Heart left ventricle (tissue), 16 donors: Measurements from ENCODE around the gene CD63. TPM values are rescaled to one million over a fixed set of nuclear protein-coding genes. Genes with fewer than 3 reads are reported as not detected.

Experiments used
- ATAC-seq, 4 donors: fragments of 200-7000 bp; cut with Tn5 transposase; one replicate each; pipeline ENCODE4 v1.9.1; 2020 to 2022; ENCODE audit warnings: moderate library complexity in 4 of 4, mild to moderate bottlenecking in 3 of 4, moderate number of reproducible peaks in 1 of 4
- DNase-seq, 5 donors: peaks; one replicate each; pipeline ENCODE4 v3.0.0-alpha.2; 2020
- H3K27ac ChIP-seq, 12 donors: fragments of 200-600 bp; sonication (generic) in 4 of 12; one replicate each; pipeline versions ENCODE4 v1.5.0 to v1.8.0; 2016 to 2022; ENCODE audit warnings: mild to moderate bottlenecking in 2 of 12
- H3K27me3 ChIP-seq, 9 donors: fragments of 200-600 bp; sonication (generic) in 2 of 9; one replicate each; pipeline versions ENCODE4 v1.5.1 to v1.8.0; 2016 to 2022; ENCODE audit warnings: mild to moderate bottlenecking in 3 of 9
- H3K36me3 ChIP-seq, 9 donors: fragments of 200-600 bp; sonication (generic) in 2 of 9; one replicate each; pipeline versions ENCODE4 v1.5.0 to v1.8.0; 2018 to 2022; ENCODE audit warnings: mild to moderate bottlenecking in 2 of 9
- H3K4me1 ChIP-seq, 12 donors: fragments of 200-600 bp; sonication (generic) in 4 of 12; one replicate each; pipeline versions ENCODE4 v1.5.0 to v1.8.0; 2016 to 2022; ENCODE audit warnings: mild to moderate bottlenecking in 3 of 12
- H3K4me3 ChIP-seq, 12 donors: fragments of 200-600 bp; sonication (generic) in 4 of 12; one replicate each; pipeline versions ENCODE4 v1.5.0 to v1.8.0; 2017 to 2022; ENCODE audit warnings: mild to moderate bottlenecking in 9 of 12, moderate library complexity in 4 of 12
- H3K9me3 ChIP-seq, 12 donors: fragments of 200-600 bp; sonication (generic) in 4 of 12; one replicate each; pipeline versions ENCODE4 v1.5.0 to v1.8.0; 2016 to 2022; ENCODE audit warnings: mild to moderate bottlenecking in 1 of 12
- POLR2A ChIP-seq, 2 donors: fragments of 450-650 bp; IDR thresholded peaks; one replicate each; pipeline ENCODE4 v1.6.1; 2017; ENCODE audit warnings: antibody characterized with exemption in 2 of 2, mild to moderate bottlenecking in 2 of 2, moderate library complexity in 2 of 2
- WGBS, 4 donors: extraction: QIAGEN DNeasy Blood & Tissue Kit in 2 of 4; methylation state at CpG; one replicate each; pipeline versions ENCODE4 v1.1.5 to v1.1.7; 2013 to 2018; 5-methylcytosine and 5-hydroxymethylcytosine counted together
- intact Hi-C, 10 donors: fragments of 100-400 bp; cut with DNase I; formaldehyde crosslinking; loops; one replicate each; pipeline versions ENCODE4 v1.11.1 to v1.14.2; 2022
- polyA plus RNA-seq, 2 donors: library from polyadenylated mRNA; stranded (reverse); fragments of 200-250 nt; gene quantifications; one replicate each; pipeline ENCODE4 v1.2.3, GENCODE V29; 2013
- total RNA-seq, 9 donors: library from RNA; depleted of rRNA in 2 of 9; stranded (reverse); fragments of >200 nt in 2 of 9; fragmentation: NEBNext Ultra II Directional in 3 of 9; extraction: Animal tissue kit (Norgen Biotek cat#: 25700) in 3 of 9; gene quantifications; one replicate each; pipeline versions ENCODE4 v1.1.0 to v1.2.4, GENCODE V29; 2016 to 2023
- TF ChIP-seq, protein P1 (sequence below), 12 donors: fragments of 200-600 bp; sonication (generic) in 4 of 12; IDR thresholded peaks; one replicate each; pipeline versions ENCODE4 v1.5.0 to v1.8.0; 2018 to 2022; ENCODE audit warnings: antibody characterized with exemption in 12 of 12, mild to moderate bottlenecking in 5 of 12
- donor health status: ischemic (EF 13 %, LVEDD 7.1; RV severe dilation, severe dysfunction).
- donor health status: healthy with polysubstance abuse.
- donor health status: DM: no; HTN: yes; CAD: no.
- donor health status: DM: no; HTN: no; CAD: no.
- donor health status: ischemic (EF 25% LVEDD 6.9; RV normal size, moderate dysfunction).
- donor health status: ischemic (EF 25% LVEDD 5.7; RV mildly dilated, moderate dysfunction).
- donor health status: healthy.
- donor health status: DM: yes; HTN: yes; CAD: no.
- donor health status: ischemic (EF 35%, LVEDD 5.7; RV mildly dilated, moderate dysfunction).
- donor health status: nonischemic (EF 11% LVEDD 7.7; RV severe dilation, severe dysfunction).
- donor health status: DM: yes; HTN: yes; CAD: no.
- donor health status: PGD.
- donor health status: ischemic (EF 29% LVEDD 5.4; RV normal size, mild dysfunction).
- donor health status: nonischemic (EF 23%, LVEDD 6.1; RV moderate dilation, normal function).

The CD63 gene
- total and polyA plus RNA-seq, 11 donors = 475 to 2,790 (median 865) TPM

DNA sequence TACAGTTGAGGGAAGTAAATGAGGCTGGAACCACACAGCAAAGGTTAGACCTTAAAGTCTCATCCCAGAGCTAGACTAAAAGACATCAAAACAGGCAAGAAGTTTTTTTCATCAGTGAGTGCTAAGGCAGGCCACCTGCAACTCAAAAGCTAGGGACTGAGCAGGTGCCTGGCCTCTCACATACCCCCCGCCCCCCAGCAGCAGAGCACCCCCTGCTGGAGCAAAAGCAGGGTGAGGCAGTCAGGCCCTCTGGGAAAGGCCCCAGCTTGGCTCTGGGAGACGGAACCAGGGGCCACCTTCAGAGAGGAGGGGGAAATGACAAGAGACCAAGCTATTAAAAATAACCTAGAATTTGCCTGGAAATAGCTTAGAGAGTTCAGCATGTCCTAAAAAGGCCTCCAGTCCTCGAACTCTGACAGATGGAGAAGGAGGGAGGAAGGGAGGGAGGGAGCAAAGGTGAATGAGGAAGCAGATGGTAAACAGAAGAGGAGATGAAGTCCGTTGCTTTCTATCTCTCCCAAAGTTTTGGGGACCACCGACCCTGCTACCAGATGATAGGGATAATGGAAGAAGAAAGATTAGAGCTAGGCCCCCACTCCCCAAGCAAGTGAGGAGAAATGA lies 22.9 kb downstream of the CD63 start:
- peaks cover 0 to 18% (median 0%) of the 10 kb centered on the region in 9 donors for H3K36me3 ChIP-seq
- no peak for TF ChIP-seq POLR2A (IDR thresholded peaks at IDR 0.05)
- TF ChIP-seq, protein P1, sequence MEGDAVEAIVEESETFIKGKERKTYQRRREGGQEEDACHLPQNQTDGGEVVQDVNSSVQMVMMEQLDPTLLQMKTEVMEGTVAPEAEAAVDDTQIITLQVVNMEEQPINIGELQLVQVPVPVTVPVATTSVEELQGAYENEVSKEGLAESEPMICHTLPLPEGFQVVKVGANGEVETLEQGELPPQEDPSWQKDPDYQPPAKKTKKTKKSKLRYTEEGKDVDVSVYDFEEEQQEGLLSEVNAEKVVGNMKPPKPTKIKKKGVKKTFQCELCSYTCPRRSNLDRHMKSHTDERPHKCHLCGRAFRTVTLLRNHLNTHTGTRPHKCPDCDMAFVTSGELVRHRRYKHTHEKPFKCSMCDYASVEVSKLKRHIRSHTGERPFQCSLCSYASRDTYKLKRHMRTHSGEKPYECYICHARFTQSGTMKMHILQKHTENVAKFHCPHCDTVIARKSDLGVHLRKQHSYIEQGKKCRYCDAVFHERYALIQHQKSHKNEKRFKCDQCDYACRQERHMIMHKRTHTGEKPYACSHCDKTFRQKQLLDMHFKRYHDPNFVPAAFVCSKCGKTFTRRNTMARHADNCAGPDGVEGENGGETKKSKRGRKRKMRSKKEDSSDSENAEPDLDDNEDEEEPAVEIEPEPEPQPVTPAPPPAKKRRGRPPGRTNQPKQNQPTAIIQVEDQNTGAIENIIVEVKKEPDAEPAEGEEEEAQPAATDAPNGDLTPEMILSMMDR (IDR thresholded peaks at IDR 0.05) = peak in 11 of 12 donors; percentile 38 to 69 (median 51)
- peak in 3 of 5 donors; percentile 60 to 61 (median 61) for DNase-seq
- intact Hi-C loops = no loop called here
- no peaks in the 10 kb centered on the region for H3K9me3 ChIP-seq
- peaks cover 4 to 73% (median 30%) of the 10 kb centered on the region in 12 donors for H3K4me1 ChIP-seq
- ATAC-seq = peak in 1 of 4 donors; percentile 19
- H3K27me3 ChIP-seq = no peaks in the 10 kb centered on the region
- H3K27ac ChIP-seq = peak overlapping the region; percentile 65 to 99 (median 92)
- WGBS, 4 donors = 27 to 37% (median 30%) methylated on average over 5 of the region's 5 CpGs
- peak overlapping the region; percentile 48 to 87 (median 71) for H3K4me3 ChIP-seq

DNA sequence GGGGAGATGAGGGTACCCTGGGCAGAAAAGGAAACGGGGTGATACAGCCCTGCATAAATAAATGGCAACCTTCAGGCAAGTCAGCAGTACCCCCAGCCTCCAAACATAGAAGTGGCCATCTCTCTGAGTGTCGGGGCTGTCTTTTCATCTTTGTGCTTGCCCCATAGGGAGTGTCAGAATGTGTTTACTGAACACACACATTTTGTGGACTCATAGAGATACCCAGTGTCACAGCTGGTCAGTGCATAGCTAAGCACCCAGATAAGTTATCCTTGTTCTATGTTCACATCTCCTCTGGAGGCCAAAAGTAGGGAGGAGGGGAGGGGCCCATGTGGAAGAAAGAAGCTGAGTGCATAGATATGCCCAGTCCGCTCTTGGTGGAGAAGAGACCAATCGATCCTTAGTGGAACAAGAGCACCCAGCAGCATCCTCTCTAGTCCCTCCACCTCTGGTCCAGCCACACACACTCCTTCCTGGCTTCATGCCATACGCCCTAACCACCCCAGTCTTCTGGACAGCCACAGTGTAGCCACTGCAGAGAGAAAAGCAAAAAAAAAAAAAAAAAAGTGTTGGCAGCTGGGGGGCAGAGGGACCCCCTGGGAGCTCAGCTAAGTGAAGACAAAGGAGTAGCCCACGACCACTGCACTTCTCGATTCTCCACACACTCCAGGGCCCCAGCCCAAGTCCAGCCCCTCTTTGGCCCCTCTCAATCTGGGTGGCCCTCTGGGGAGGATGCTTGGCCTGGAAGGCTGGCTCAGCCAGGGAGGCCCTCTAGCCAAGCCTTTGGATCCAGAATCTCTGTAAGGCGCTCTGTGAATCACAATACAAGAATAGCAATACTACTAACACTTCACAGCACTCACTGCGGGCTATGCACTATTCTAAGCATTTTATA lies 23.7 kb downstream of the CD63 start:
- WGBS, 4 donors = 34 to 48% (median 40%) methylated on average over 9 of the region's 9 CpGs
- Histone ChIP-seq H3K4me1 (peaks cover 4 to 81% (median 36%) of the 10 kb centered on the region in 12 donors), H3K9me3 (no peaks in the 10 kb centered on the region), H3K4me3 (peak overlapping the region; percentile 48 to 87 (median 71)), H3K36me3 (peaks cover 0 to 23% (median 0%) of the 10 kb centered on the region in 9 donors), H3K27ac (peak overlapping the region; percentile 65 to 99 (median 92)), H3K27me3 (no peaks in the 10 kb centered on the region)
- intact Hi-C loops = loop anchor here in 1 of 10 donors (5.0 kb wide), 1 partner anchor 48 kb away; no protein-coding TSS in a partner anchor
- no peak for TF ChIP-seq POLR2A (IDR thresholded peaks at IDR 0.05)
- TF ChIP-seq, protein P1 (IDR thresholded peaks at IDR 0.05) = no peak
- ATAC-seq (peak in 1 of 4 donors; percentile 27), DNase-seq (peak in 3 of 5 donors; percentile 48 to 60 (median 59))

DNA sequence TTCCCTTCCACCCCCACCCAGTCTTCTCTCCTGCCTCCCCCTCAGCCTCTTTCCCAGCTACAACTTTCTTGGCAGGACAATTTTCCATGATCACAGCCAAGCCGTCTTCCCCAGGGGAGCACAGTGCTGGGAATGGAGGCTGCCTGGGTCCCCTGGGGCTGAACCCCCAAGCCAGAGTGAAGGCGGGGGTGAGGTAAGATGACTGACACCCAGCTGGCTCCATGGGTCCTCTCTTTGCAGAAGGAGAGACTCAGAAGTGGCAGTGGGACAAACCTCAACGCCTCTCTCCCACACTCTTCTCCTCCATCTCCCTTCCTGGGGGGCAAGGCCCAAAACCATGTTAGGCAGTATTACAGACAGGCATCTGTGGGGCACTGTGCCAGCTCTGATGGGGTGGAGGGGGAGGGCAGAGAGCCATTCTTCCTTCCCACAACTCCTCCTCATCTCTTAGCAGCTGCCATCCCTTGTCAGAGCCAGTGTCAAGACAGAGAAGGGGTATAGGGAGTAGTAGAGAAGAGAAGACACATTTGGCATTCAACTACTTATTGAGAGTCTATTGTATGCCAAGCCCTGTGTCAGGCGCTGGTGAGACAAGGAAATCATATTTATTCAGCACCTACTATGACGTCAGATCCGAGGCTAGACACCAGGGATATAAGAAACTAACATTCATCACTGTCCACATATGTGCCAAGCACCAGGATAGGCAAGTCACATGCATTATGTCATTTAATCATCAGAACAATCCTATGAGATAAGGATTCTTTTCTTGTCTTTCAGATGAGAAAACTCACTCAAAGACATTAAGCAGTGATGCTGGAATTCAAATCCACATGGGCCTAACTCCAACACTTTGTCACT lies 24.7 kb downstream of the CD63 start:
- peak in 2 of 4 donors; percentile 1 for ATAC-seq
- peaks cover 4 to 85% (median 37%) of the 10 kb centered on the region in 12 donors for H3K4me1 ChIP-seq
- DNase-seq = peak in 4 of 5 donors; percentile 67 to 74 (median 70)

More for the DNA sequence above, 24.7 kb downstream of the CD63 start:
- WGBS, 4 donors = 45 to 54% (median 49%) methylated on average over 6 of the region's 6 CpGs
- H3K9me3 ChIP-seq = no peaks in the 10 kb centered on the region
- peak overlapping the region; percentile 65 to 99 (median 92) for H3K27ac ChIP-seq
- H3K36me3 ChIP-seq = peaks cover 0 to 32% (median 0%) of the 10 kb centered on the region in 9 donors
- intact Hi-C loops = loop anchor here in 1 of 10 donors (5.0 kb wide), 1 partner anchor 47 kb away; no protein-coding TSS in a partner anchor
- H3K27me3 ChIP-seq = no peaks in the 10 kb centered on the region
- TF ChIP-seq POLR2A (IDR thresholded peaks at IDR 0.05) = no peak
- TF ChIP-seq, protein P1 (IDR thresholded peaks at IDR 0.05) = no peak
- peak overlapping the region; percentile 0 to 87 (median 70) for H3K4me3 ChIP-seq
